H9 (cell line): ENCODE data around the gene B9D1. TPM values are rescaled to one million over a fixed set of nuclear protein-coding genes. Genes with fewer than 3 reads are reported as not detected.

Source experiments
- DNase-seq: peaks from one replicate; pipeline ENCODE4 v3.0.0-alpha.2; 2017
- H2AFZ ChIP-seq: one replicate; pipeline ENCODE4 v1.6.1; 2013; ENCODE audit warnings: mild to moderate bottlenecking, low read length, control low read depth, moderate library complexity
- H2AK5ac ChIP-seq: 2 replicates; pipeline ENCODE4 v1.6.1; 2013; ENCODE audit warnings: low read length, control low read depth, mixed read lengths; ENCODE audit not compliant: insufficient read length
- H2BK120ac ChIP-seq: one replicate; pipeline ENCODE4 v1.6.1; 2013; ENCODE audit warnings: low read depth, mild to moderate bottlenecking, low read length, control low read depth, inconsistent platforms; ENCODE audit not compliant: poor library complexity, severe bottlenecking
- H2BK12ac ChIP-seq: 2 replicates; pipeline ENCODE4 v1.6.1; 2013; ENCODE audit warnings: low read length, control low read depth, mixed read lengths, low read depth; ENCODE audit not compliant: insufficient read length
- H2BK15ac ChIP-seq: 2 replicates; pipeline ENCODE4 v1.6.1; 2013; ENCODE audit warnings: low read depth, low read length, control low read depth
- H2BK20ac ChIP-seq: one replicate; pipeline ENCODE4 v1.6.1; 2013; ENCODE audit warnings: low read depth, mild to moderate bottlenecking, low read length, control low read depth, inconsistent platforms; ENCODE audit not compliant: poor library complexity, severe bottlenecking
- H2BK5ac ChIP-seq: 2 replicates; pipeline ENCODE4 v1.6.1; 2013; ENCODE audit warnings: low read length, control low read depth, mixed read lengths; ENCODE audit not compliant: insufficient read length
- H3K14ac ChIP-seq: 2 replicates; pipeline ENCODE4 v1.6.1; 2013; ENCODE audit warnings: low read length, control low read depth; ENCODE audit not compliant: insufficient read depth
- H3K18ac ChIP-seq: 2 replicates; pipeline ENCODE4 v1.6.1; 2013; ENCODE audit warnings: low read depth, mild to moderate bottlenecking, mixed read lengths, low read length, control low read depth; ENCODE audit not compliant: insufficient read length
- H3K23ac ChIP-seq: 2 replicates; pipeline ENCODE4 v1.6.1; 2013; ENCODE audit warnings: low read length, control low read depth, mixed read lengths, low read depth; ENCODE audit not compliant: insufficient read length
- H3K23me2 ChIP-seq: 2 replicates; pipeline ENCODE4 v1.6.1; 2013; ENCODE audit warnings: low read depth, mild to moderate bottlenecking, mixed read lengths, low read length, control low read depth; ENCODE audit not compliant: insufficient read length, poor library complexity, severe bottlenecking
- H3K27ac ChIP-seq: 2 replicates; pipeline ENCODE4 v1.5.1; 2013; ENCODE audit warnings: low read length, control low read depth, mixed read lengths, low read depth; ENCODE audit not compliant: insufficient read length
- H3K27me3 ChIP-seq: 2 replicates; pipeline ENCODE4 v1.6.1; 2013; ENCODE audit warnings: low read length, control low read depth, inconsistent platforms; ENCODE audit not compliant: insufficient read depth
- H3K4ac ChIP-seq: 2 replicates; pipeline ENCODE4 v1.6.1; 2013; ENCODE audit warnings: low read depth, mild to moderate bottlenecking, control low read depth, inconsistent platforms, low read length, moderate library complexity
- H3K4me1 ChIP-seq: 2 replicates; pipeline ENCODE4 v1.6.1; 2013; ENCODE audit warnings: low read length, control low read depth, inconsistent platforms; ENCODE audit not compliant: insufficient read depth
- H3K4me2 ChIP-seq: 2 replicates; pipeline ENCODE4 v1.6.1; 2013; ENCODE audit warnings: low read length, control low read depth, mixed read lengths; ENCODE audit not compliant: insufficient read length, insufficient read depth
- H3K56ac ChIP-seq: 2 replicates; pipeline ENCODE4 v1.6.1; 2013; ENCODE audit warnings: low read depth, mild to moderate bottlenecking, mixed read lengths, low read length, control low read depth; ENCODE audit not compliant: insufficient read length
- H3K79me1 ChIP-seq: 2 replicates; pipeline ENCODE4 v1.6.1; 2013; ENCODE audit warnings: low read depth, mild to moderate bottlenecking, moderate library complexity, low read length, control low read depth, inconsistent platforms; ENCODE audit not compliant: insufficient read depth, poor library complexity, severe bottlenecking
- H3K79me2 ChIP-seq: 2 replicates; pipeline ENCODE4 v1.6.1; 2013; ENCODE audit warnings: low read length, control low read depth, inconsistent platforms; ENCODE audit not compliant: insufficient read depth
- H3K9ac ChIP-seq: 2 replicates; pipeline ENCODE4 v1.6.1; 2013; ENCODE audit warnings: low read length, control low read depth, mixed read lengths; ENCODE audit not compliant: insufficient read length; ENCODE audit errors: extremely low read depth
- H3K9me3 ChIP-seq: one replicate; pipeline ENCODE4 v1.6.1; 2013; ENCODE audit warnings: low read depth, low read length, inconsistent platforms; ENCODE audit not compliant: control insufficient read depth
- H3T11ph ChIP-seq: one replicate; pipeline ENCODE4 v1.6.1; 2013; ENCODE audit warnings: mild to moderate bottlenecking, low read length, control low read depth, inconsistent platforms
- H4K20me1 ChIP-seq: one replicate; pipeline ENCODE4 v1.6.1; 2013; ENCODE audit not compliant: control insufficient read depth, insufficient read length, insufficient read depth
- H4K5ac ChIP-seq: 2 replicates; pipeline ENCODE4 v1.6.1; 2013; ENCODE audit warnings: low read depth, mild to moderate bottlenecking, mixed read lengths, low read length, control low read depth; ENCODE audit not compliant: insufficient read length
- H4K8ac ChIP-seq: replicated peaks from 2 replicates; pipeline ENCODE4 v1.6.1; 2013; ENCODE audit warnings: low read length, control low read depth, mixed read lengths, low read depth; ENCODE audit not compliant: insufficient read length
- H4K91ac ChIP-seq: 2 replicates; pipeline ENCODE4 v1.6.1; 2013; ENCODE audit warnings: low read depth, mild to moderate bottlenecking, moderate library complexity, mixed read lengths, low read length, control low read depth; ENCODE audit not compliant: insufficient read length
- H3K27ac Mint-ChIP-seq, 3 experiments: 2 replicates in 2 of 3; 3 replicates in 1 of 3; pipeline ENCODE4 v1.8.0; 2020 to 2021; ENCODE audit warnings: mixed read lengths in 3 of 3, mild to moderate bottlenecking in 1 of 3, moderate library complexity in 1 of 3
- H3K27me3 Mint-ChIP-seq: 2 replicates; pipeline ENCODE4 v1.8.0; 2021; ENCODE audit warnings: low read depth, mild to moderate bottlenecking, moderate library complexity, mixed read lengths
- H3K36me3 Mint-ChIP-seq, 3 experiments: 2 replicates in 2 of 3; 3 replicates in 1 of 3; pipeline ENCODE4 v1.8.0; 2020 to 2021; ENCODE audit warnings: low read depth in 3 of 3, mixed read lengths in 3 of 3; ENCODE audit not compliant: insufficient read depth in 1 of 3
- H3K4me1 Mint-ChIP-seq, 2 experiments: 2 replicates each; pipeline ENCODE4 v1.8.0; 2020; ENCODE audit warnings: mixed read lengths in 2 of 2
- H3K4me3 Mint-ChIP-seq, 2 experiments: 2 replicates in 1 of 2; 3 replicates in 1 of 2; pipeline ENCODE4 v1.8.0; 2020 to 2021; ENCODE audit warnings: mild to moderate bottlenecking in 2 of 2, mixed read lengths in 2 of 2, moderate library complexity in 1 of 2
- H3K9me3 Mint-ChIP-seq, 2 experiments: 2 replicates in 1 of 2; 3 replicates in 1 of 2; pipeline ENCODE4 v1.8.0; 2020; ENCODE audit warnings: mild to moderate bottlenecking in 2 of 2, mixed read lengths in 2 of 2, moderate library complexity in 1 of 2
- WGBS: extraction: QIAGEN DNeasy Blood & Tissue Kit; methylation state at CpG from one replicate; pipeline ENCODE4 v1.1.7; 2013; ENCODE audit warnings: missing lambda C conversion rate, low lambda C conversion rate, mixed read lengths; ENCODE audit not compliant: insufficient read length; ENCODE audit errors: extremely low coverage; 5-methylcytosine and 5-hydroxymethylcytosine counted together
- total RNA-seq: library from RNA; stranded (reverse); gene quantifications from 2 replicates; pipeline ENCODE4 v1.2.1, GENCODE V29; 2021
- TF ChIP-seq, protein P1 (sequence below): fragments of 200-600 bp; sonication (generic); conservative IDR thresholded peaks from 3 replicates; pipeline ENCODE4 v1.8.0; 2021; ENCODE audit warnings: antibody characterized with exemption, mild to moderate bottlenecking

Gene B9D1
- total RNA-seq, 1 experiment from 2014 or later, result 30.4 TPM

DNA sequence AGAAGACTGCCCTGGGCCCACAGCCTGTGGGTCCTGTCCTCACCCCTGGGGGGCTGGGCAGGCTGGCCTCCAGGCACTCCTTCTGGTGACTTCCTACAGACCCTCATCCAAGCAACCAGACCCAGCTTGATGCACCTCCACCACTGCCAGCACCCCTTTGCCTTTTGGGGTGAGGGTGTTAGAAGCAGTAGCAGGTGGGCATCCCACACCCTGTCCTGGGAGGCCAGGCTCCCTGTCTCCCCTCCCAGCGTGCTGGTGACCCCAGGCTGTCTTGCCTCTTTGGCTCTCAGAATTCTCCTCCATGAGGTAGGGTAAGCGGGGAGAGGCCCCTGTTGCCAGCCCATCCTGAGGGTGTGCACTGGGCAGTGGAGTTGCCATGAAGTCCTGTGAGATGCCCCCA lies 33.4 kb downstream of the B9D1 start:
- DNase-seq, result no peak
- Histone ChIP-seq H4K8ac (no peak overlapping the region), H2AK5ac (no peak overlapping the region), H4K91ac (no peak overlapping the region), H2BK5ac (no peak overlapping the region), H2BK15ac (no peak overlapping the region), H3K23ac (no peak overlapping the region), H3T11ph (no peak overlapping the region), H3K4ac (no peak overlapping the region), H3K79me1 (no peaks in the 10 kb centered on the region), H2BK120ac (no peak overlapping the region), H3K23me2 (no peaks in the 10 kb centered on the region), H3K9ac (no peak overlapping the region), H3K4me2 (no peak overlapping the region), H2BK12ac (no peak overlapping the region), H3K79me2 (no peaks in the 10 kb centered on the region), H4K20me1 (no peaks in the 10 kb centered on the region), H3K27ac (no peak overlapping the region), H3K18ac (no peak overlapping the region), H2BK20ac (no peak overlapping the region), H3K27me3 (no peaks in the 10 kb centered on the region), H2AFZ (no peak overlapping the region), H4K5ac (no peak overlapping the region), H3K56ac (no peak overlapping the region), H3K14ac (no peak overlapping the region), H3K4me1 (no peaks in the 10 kb centered on the region), H3K9me3 (no peaks in the 10 kb centered on the region)
- Mint-ChIP-seq H3K36me3 (peaks cover 23 to 54% (median 51%) of the 10 kb centered on the region in 3 experiments; a peak in 6 of 7 replicates), H3K27ac (no peak overlapping the region), H3K9me3 (peaks cover 17% of the 10 kb centered on the region in 2 experiments), H3K4me1 (peaks cover 4 to 26% of the 10 kb centered on the region in 2 experiments), H3K4me3 (no peak overlapping the region), H3K27me3 (no peaks in the 10 kb centered on the region)
- no CpG with 5 or more reads among the region's 2 CpGs for WGBS
- TF ChIP-seq, protein P1, sequence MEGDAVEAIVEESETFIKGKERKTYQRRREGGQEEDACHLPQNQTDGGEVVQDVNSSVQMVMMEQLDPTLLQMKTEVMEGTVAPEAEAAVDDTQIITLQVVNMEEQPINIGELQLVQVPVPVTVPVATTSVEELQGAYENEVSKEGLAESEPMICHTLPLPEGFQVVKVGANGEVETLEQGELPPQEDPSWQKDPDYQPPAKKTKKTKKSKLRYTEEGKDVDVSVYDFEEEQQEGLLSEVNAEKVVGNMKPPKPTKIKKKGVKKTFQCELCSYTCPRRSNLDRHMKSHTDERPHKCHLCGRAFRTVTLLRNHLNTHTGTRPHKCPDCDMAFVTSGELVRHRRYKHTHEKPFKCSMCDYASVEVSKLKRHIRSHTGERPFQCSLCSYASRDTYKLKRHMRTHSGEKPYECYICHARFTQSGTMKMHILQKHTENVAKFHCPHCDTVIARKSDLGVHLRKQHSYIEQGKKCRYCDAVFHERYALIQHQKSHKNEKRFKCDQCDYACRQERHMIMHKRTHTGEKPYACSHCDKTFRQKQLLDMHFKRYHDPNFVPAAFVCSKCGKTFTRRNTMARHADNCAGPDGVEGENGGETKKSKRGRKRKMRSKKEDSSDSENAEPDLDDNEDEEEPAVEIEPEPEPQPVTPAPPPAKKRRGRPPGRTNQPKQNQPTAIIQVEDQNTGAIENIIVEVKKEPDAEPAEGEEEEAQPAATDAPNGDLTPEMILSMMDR, result no peak
